Natural killer cell treated with Interleukin-12 subunit alpha and Interleukin-12 subunit beta and Interleukin-15 and Interleukin-18, amount 100 ng/mL, for 72 hours (primary cell): ENCODE results near the gene RAB35. TPM values are rescaled to one million over a fixed set of nuclear protein-coding genes. Genes with fewer than 3 reads are reported as not detected.

Experiments used
- ATAC-seq, 2 donors: fragments of 150-1000 bp; cut with Tn5 transposase in 1 of 2; sonication (Bioruptor Pico), chemical (Tn5 transposase) in 1 of 2; 2 replicates each; pipeline ENCODE4 v1.10.0; 2021
- DNase-seq: peaks from one replicate; pipeline ENCODE4 v3.0.0; 2022; ENCODE audit warnings: low spot score
- H3K27ac Mint-ChIP-seq, 2 donors: 1 replicate in 1 of 2; 2 replicates in 1 of 2; pipeline ENCODE4 v1.8.0; 2022; ENCODE audit warnings: mixed read lengths in 2 of 2, mild to moderate bottlenecking in 1 of 2, moderate library complexity in 1 of 2
- H3K27me3 Mint-ChIP-seq, 2 donors: 1 replicate in 1 of 2; 2 replicates in 1 of 2; pipeline ENCODE4 v1.8.0; 2022; ENCODE audit warnings: mixed read lengths in 2 of 2
- H3K36me3 Mint-ChIP-seq: one replicate; pipeline ENCODE4 v1.8.0; 2022; ENCODE audit warnings: mixed read lengths
- H3K4me1 Mint-ChIP-seq, 2 donors: 1 replicate in 1 of 2; 2 replicates in 1 of 2; pipeline ENCODE4 v1.8.0; 2022; ENCODE audit warnings: low read depth in 2 of 2, mixed read lengths in 2 of 2, mild to moderate bottlenecking in 1 of 2
- H3K4me3 Mint-ChIP-seq: one replicate; pipeline ENCODE4 v1.8.0; 2022; ENCODE audit warnings: mixed read lengths
- H3K9me3 Mint-ChIP-seq: 2 replicates; pipeline ENCODE4 v1.8.0; 2022; ENCODE audit warnings: mixed read lengths
- total RNA-seq, 2 donors: library from RNA; stranded (reverse); gene quantifications; one replicate each; pipeline ENCODE4 v1.2.3, GENCODE V29; 2022

The RAB35 gene
- total RNA-seq, 2 donors from 2014 or later: 85.2 to 94.1 TPM

GRCh38 chr12:120093592-120094355 is 22.8 kb downstream of the RAB35 start:
- DNase-seq (no peak), ATAC-seq (peak; percentile 3 to 30)
- no peaks in the 10 kb centered on the region for H3K27me3 Mint-ChIP-seq
- H3K4me1 Mint-ChIP-seq: peaks cover 4 to 16% of the 10 kb centered on the region in 2 donors
- H3K9me3 Mint-ChIP-seq: no peaks in the 10 kb centered on the region
- no peak overlapping the region for H3K27ac Mint-ChIP-seq
- H3K36me3 Mint-ChIP-seq: no peaks in the 10 kb centered on the region
- H3K4me3 Mint-ChIP-seq: no peak overlapping the region

GRCh38 chr12:120093336-120093591 is 23.3 kb downstream of the RAB35 start:
- Mint-ChIP-seq H3K4me3 (no peak overlapping the region), H3K9me3 (no peaks in the 10 kb centered on the region), H3K27me3 (no peaks in the 10 kb centered on the region), H3K27ac (no peak overlapping the region), H3K36me3 (no peaks in the 10 kb centered on the region), H3K4me1 (peaks cover 4 to 16% of the 10 kb centered on the region in 2 donors)
- ATAC-seq (no peak), DNase-seq (no peak)

- Mint-ChIP-seq H3K36me3 (no peaks in the 10 kb centered on the region), H3K27me3 (no peaks in the 10 kb centered on the region), H3K9me3 (no peaks in the 10 kb centered on the region), H3K27ac (no peak overlapping the region), H3K4me3 (no peak overlapping the region), H3K4me1 (peaks cover 5 to 16% of the 10 kb centered on the region in 2 donors)
- DNase-seq: no peak
- no peak for ATAC-seq
Measured at GRCh38 chr12:120092551-120093335, 23.8 kb downstream of the RAB35 start.

GRCh38 chr12:120091371-120092090 is 25.0 kb downstream of the RAB35 start:
- peak overlapping the region; percentile 25 to 70 for H3K27ac Mint-ChIP-seq
- DNase-seq (no peak), ATAC-seq (no peak)
- no peaks in the 10 kb centered on the region for H3K27me3 Mint-ChIP-seq
- no peaks in the 10 kb centered on the region for H3K9me3 Mint-ChIP-seq
- no peak overlapping the region for H3K4me3 Mint-ChIP-seq
- H3K4me1 Mint-ChIP-seq: peaks cover 17 to 26% of the 10 kb centered on the region in 2 donors
- no peaks in the 10 kb centered on the region for H3K36me3 Mint-ChIP-seq

GRCh38 chr12:120090626-120091295 is 25.8 kb downstream of the RAB35 start:
- H3K9me3 Mint-ChIP-seq: no peaks in the 10 kb centered on the region
- no peak overlapping the region for H3K4me3 Mint-ChIP-seq
- DNase-seq (no peak), ATAC-seq (no peak)
- no peaks in the 10 kb centered on the region for H3K27me3 Mint-ChIP-seq
- peaks cover 21 to 28% of the 10 kb centered on the region in 2 donors for H3K4me1 Mint-ChIP-seq
- H3K36me3 Mint-ChIP-seq: no peaks in the 10 kb centered on the region
- H3K27ac Mint-ChIP-seq: peak overlapping the region; percentile 25 to 70

- no peaks in the 10 kb centered on the region for H3K9me3 Mint-ChIP-seq
- DNase-seq (no peak), ATAC-seq (no peak)
- peaks cover 24 to 31% of the 10 kb centered on the region in 2 donors for H3K4me1 Mint-ChIP-seq
- no peaks in the 10 kb centered on the region for H3K36me3 Mint-ChIP-seq
- H3K27me3 Mint-ChIP-seq: no peaks in the 10 kb centered on the region
- no peak overlapping the region for H3K4me3 Mint-ChIP-seq
- no peak overlapping the region for H3K27ac Mint-ChIP-seq
Measured at GRCh38 chr12:120090206-120090605, 26.3 kb downstream of the RAB35 start.

GRCh38 chr12:120089796-120090195 is 26.8 kb downstream of the RAB35 start:
- Mint-ChIP-seq H3K36me3 (no peaks in the 10 kb centered on the region), H3K4me3 (no peak overlapping the region), H3K4me1 (peaks cover 23 to 32% of the 10 kb centered on the region in 2 donors), H3K9me3 (no peaks in the 10 kb centered on the region), H3K27me3 (no peaks in the 10 kb centered on the region), H3K27ac (no peak overlapping the region)
- ATAC-seq (no peak), DNase-seq (no peak)

- Mint-ChIP-seq H3K9me3 (no peaks in the 10 kb centered on the region), H3K4me3 (no peak overlapping the region), H3K27me3 (no peaks in the 10 kb centered on the region), H3K36me3 (no peaks in the 10 kb centered on the region), H3K27ac (no peak overlapping the region), H3K4me1 (peaks cover 20 to 30% of the 10 kb centered on the region in 2 donors)
- no peak for ATAC-seq
- DNase-seq: no peak
Measured at GRCh38 chr12:120089105-120089504, 27.4 kb downstream of the RAB35 start.

- Mint-ChIP-seq H3K4me3 (peak overlapping the region; percentile 78), H3K27me3 (no peaks in the 10 kb centered on the region), H3K4me1 (peaks cover 20 to 30% of the 10 kb centered on the region in 2 donors), H3K36me3 (no peaks in the 10 kb centered on the region), H3K9me3 (no peaks in the 10 kb centered on the region), H3K27ac (peak overlapping the region; percentile 87 to 90)
- DNase-seq: peak; percentile 100
- ATAC-seq: peak; percentile 99
Measured at GRCh38 chr12:120086801-120087621, 29.5 kb downstream of the RAB35 start.

- ATAC-seq (no peak), DNase-seq (no peak)
- Mint-ChIP-seq H3K36me3 (no peaks in the 10 kb centered on the region), H3K27me3 (no peaks in the 10 kb centered on the region), H3K9me3 (no peaks in the 10 kb centered on the region), H3K27ac (peak overlapping the region; percentile 87 to 90), H3K4me3 (peak overlapping the region; percentile 78), H3K4me1 (peaks cover 20 to 25% of the 10 kb centered on the region in 2 donors)
Measured at GRCh38 chr12:120085920-120086645, 30.5 kb downstream of the RAB35 start.

GRCh38 chr12:120081641-120082040 is 34.9 kb downstream of the RAB35 start:
- DNase-seq (no peak), ATAC-seq (no peak)
- H3K4me3 Mint-ChIP-seq: no peak overlapping the region
- peaks cover 8 to 12% of the 10 kb centered on the region in 2 donors for H3K4me1 Mint-ChIP-seq
- no peaks in the 10 kb centered on the region for H3K36me3 Mint-ChIP-seq
- H3K27ac Mint-ChIP-seq: no peak overlapping the region
- no peaks in the 10 kb centered on the region for H3K27me3 Mint-ChIP-seq
- H3K9me3 Mint-ChIP-seq: no peaks in the 10 kb centered on the region
